ENCODE measurements around the gene CLIC3. TPM values are rescaled to one million over a fixed set of nuclear protein-coding genes. Genes with fewer than 3 reads are reported as not detected.
"Not testable (repeated sequence)": the region's sequence is repeated elsewhere in the genome, so short reads cannot be mapped to it uniquely, and the experiment has no call there.

CLIC3 gene
- total RNA-seq, 2 donors from 2014 or later = 3.6 to 15.4 TPM

- Histone ChIP-seq H3K4me1 (peaks cover 22% of the 10 kb centered on the region), H3K9me3 (no peaks in the 10 kb centered on the region), H3K36me3 (no peaks in the 10 kb centered on the region), H3K27ac (peak overlapping the region; percentile 66), H3K9ac (ENCODE audit: low read depth in 2 of 2, low read length in 2 of 2) (peak overlapping the region; percentile 24 to 38), H3K27me3 (no peaks in the 10 kb centered on the region), H3K4me3 (peak overlapping the region; percentile 9)
- peak; percentile 68 for DNase-seq
- intact Hi-C loops (cut with DNase I) = no loop called here
- no peak for TF ChIP-seq CTCF (IDR thresholded peaks at IDR 0.05)
These were observed 37.8 kb upstream of the CLIC3 start for GRCh38 chr9:137034039-137034708.

- H3K36me3 ChIP-seq; H3K27me3 ChIP-seq; H3K27ac ChIP-seq; H3K9me3 ChIP-seq; H3K9ac ChIP-seq (ENCODE audit: low read depth in 2 of 2, low read length in 2 of 2); DNase-seq; intact Hi-C loops (cut with DNase I): not testable (repeated sequence)
- Histone ChIP-seq H3K4me1 (peaks cover 24% of the 10 kb centered on the region), H3K4me3 (peak overlapping the region; percentile 7)
These were observed 37.1 kb upstream of the CLIC3 start for GRCh38 chr9:137033481-137033880.

GRCh38 chr9:137032858-137033257, 36.5 kb upstream of the CLIC3 start:
- no peak for TF ChIP-seq CTCF (IDR thresholded peaks at IDR 0.05)
- intact Hi-C loops (cut with DNase I) = no loop called here
- peak overlapping the region; percentile 27 for H3K27ac ChIP-seq
- H3K4me3 ChIP-seq = peak overlapping the region; percentile 7
- H3K36me3 ChIP-seq = no peaks in the 10 kb centered on the region
- no peak for DNase-seq
- H3K9me3 ChIP-seq = no peaks in the 10 kb centered on the region
- H3K27me3 ChIP-seq = no peaks in the 10 kb centered on the region
- peak overlapping the region in 1 of 2 donors; percentile 43 for H3K9ac ChIP-seq (ENCODE audit: low read depth in 2 of 2, low read length in 2 of 2)
- peaks cover 24% of the 10 kb centered on the region for H3K4me1 ChIP-seq

- H3K4me1 ChIP-seq = peaks cover 29% of the 10 kb centered on the region
These were observed 35.7 kb upstream of the CLIC3 start, which contains the start of gene FUT7 for GRCh38 chr9:137031904-137032640. TSS of gene FUT7 (minus strand) at chr9:137032088. CDS start at chr9:137031991, 97 bp downstream.

GRCh38 chr9:137030538-137031527, 34.5 kb upstream of the CLIC3 start:
- peak overlapping the region in 1 of 2 donors; percentile 24 for H3K9ac ChIP-seq (ENCODE audit: low read depth in 2 of 2, low read length in 2 of 2)
- peaks cover 35% of the 10 kb centered on the region for H3K4me1 ChIP-seq
- no peak for TF ChIP-seq CTCF (IDR thresholded peaks at IDR 0.05)
- H3K4me3 ChIP-seq = no peak overlapping the region
- no peak overlapping the region for H3K27ac ChIP-seq
- H3K27me3 ChIP-seq = no peaks in the 10 kb centered on the region
- no peaks in the 10 kb centered on the region for H3K36me3 ChIP-seq
- intact Hi-C loops (cut with DNase I) = no loop called here
- no peaks in the 10 kb centered on the region for H3K9me3 ChIP-seq
- peak; percentile 31 for DNase-seq

More at GRCh38 chr9:137031904-137032640, 35.7 kb upstream of the CLIC3 start, which contains the start of gene FUT7:
- Histone ChIP-seq H3K27me3 (no peaks in the 10 kb centered on the region), H3K36me3 (no peaks in the 10 kb centered on the region), H3K9ac (ENCODE audit: low read depth in 2 of 2, low read length in 2 of 2) (peak within 1 kb of the TSS in 1 of 2 donors; percentile 5), H3K4me3 (peak within 1 kb of the TSS; percentile 7), H3K27ac (peak within 1 kb of the TSS; percentile 27), H3K9me3 (no peaks in the 10 kb centered on the region)
- TF ChIP-seq CTCF (IDR thresholded peaks at IDR 0.05) = no peak
- peak; percentile 34 for DNase-seq
- intact Hi-C loops (cut with DNase I) = no loop called here
